NCI-H187 (cell line): Measurements from ENCODE around the gene ZNRF3.

Experiments used
- DNase-seq, 2 experiments: peaks; one replicate each; lab custom pipeline; 2025; lab: John Stamatoyannopoulos, UW

Gene ZNRF3

DNA sequence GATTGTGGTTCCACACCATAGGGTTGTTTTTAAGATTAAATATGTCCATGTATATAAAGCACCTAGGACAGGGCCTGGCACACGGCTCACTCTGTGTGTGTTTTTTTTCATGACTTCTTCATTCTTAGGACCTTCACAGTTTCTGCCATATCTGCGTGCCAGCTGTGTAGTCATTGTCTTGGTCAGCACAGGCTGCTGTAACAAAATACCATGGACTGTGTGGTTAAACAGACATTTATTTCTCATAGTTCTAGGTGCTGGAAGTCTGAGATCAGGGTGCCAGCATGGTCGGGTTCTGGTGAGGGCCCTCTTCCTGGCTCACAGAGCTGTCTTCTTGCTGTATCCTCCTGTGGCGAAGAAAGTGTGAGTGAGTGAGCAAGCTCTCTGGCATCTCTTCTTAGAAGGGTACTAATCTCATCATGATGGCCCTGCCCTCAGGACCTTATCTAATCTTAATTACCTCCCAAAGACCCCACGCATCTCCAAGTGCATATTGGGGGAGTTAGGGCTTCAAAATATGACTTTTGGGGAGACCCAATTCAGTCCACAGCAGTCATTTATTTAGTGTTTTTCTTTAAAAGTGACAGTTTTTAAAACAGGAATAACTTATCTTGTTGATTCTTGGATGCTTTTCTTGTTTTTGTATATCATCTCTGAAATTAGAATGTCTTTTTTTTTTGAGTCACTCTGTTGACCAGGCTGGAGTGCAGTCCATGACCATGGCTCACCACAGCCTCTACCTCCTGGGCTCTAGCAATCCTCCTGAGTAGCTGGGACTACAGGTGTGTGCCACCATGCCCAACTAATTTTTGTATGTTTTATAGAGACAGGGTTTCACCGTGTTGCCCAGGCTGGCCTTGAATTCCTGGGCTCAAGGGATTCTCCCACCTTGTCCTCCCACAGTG, 70.9 kb downstream of the ZNRF3 start:
- DNase-seq, result no peak

DNA sequence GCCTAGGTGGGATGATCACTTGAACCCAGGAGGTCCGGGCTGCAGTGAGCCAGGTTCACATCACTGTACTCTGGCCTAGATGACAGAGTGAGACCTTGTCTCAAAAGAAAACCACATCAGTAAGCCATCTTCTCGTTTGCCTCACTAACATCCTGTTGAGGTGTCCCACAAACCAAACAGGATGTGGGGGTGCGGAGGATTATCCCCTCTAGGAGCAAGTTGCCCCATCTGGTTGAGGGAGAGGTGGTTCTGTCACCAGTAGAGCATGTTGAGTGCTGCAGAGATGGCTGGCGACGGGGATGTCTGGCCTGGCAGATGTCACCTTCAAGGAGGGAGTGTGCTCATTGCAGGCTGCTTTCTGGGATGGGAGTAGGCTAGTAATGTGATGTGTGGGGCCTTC, 72.4 kb downstream of the ZNRF3 start:
- no peak for DNase-seq

DNA sequence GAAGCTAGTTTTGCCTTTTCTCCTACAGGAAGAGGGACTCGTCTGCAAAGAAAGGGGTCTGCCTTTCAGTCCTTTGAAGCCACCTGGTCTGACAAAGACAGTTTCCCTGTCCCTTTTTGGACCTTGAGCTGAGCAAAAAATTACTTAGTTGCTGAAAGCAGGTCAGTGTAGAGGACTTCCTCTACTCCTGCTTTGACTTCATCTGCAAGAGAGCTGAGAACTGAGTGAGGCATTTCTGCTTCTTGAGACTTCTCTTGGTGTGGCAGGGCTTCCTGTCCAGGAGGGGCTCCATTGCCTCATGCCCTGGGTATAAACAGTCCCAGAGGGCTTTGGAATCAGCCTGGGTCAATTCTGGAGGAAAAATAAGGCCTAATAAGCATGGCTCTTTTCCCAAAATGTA, 73.1 kb downstream of the ZNRF3 start:
- no peak for DNase-seq

DNA sequence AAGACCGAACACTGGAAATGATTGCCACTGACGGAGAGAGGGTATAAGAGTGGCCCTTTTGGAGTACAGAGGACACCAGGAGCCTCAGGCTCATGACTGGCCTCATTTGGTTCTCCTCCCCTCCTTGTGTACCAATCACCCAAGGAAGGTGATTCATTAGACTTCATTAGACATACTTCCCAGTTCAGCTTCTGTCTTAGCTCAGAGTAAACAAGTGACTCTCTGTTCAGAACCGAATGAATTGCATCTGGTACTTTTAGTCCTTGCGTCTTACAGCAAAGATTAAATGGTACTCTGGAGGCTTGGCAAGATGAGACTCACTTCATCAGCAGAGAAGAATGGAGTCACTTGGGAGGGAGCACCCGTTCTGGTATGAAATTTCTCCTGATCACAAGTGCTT, 75.2 kb downstream of the ZNRF3 start:
- no peak for DNase-seq

DNA sequence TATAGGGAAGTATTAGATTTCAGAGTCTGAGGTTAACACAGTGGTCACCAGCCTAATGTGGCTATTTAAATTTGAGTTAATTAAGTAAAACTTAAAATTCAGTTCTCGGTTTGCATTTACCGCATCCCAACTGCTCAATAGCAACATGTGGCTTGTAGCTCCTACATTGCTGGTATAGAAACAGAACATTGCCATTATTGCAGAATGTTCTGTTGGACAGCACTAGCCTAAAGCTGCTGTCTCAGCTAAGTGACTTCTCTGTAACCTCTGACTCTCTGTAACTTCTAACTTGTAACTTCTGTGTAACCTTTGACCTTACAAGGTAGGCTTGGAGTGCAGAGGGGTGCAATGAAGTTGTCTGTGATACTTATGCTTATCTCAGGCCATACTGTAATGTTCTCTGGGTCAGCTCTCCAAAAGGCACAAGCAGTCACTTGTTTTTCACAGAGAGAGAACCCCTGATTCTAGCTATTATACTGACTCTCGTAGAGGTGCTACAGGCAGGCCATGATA, 78.7 kb downstream of the ZNRF3 start:
- no peak for DNase-seq

DNA sequence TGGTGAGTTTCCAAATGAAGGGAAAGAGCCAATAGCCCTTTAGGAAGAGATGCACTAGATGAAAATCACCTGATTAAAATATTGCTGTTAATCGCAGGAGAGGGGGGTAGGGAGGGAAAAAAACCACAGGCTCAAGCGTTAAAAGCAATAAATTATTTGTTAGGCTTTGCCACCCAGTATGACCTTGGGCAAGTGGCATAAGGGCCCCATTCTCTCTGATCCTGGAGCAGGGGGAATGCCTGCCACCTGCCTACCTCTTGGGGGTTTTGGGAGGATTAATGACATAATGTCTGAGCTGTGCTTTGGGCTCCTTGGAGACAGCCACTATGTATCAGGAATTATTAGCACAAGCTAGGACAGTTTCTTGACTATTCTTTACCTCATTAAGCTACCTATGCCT, 80.0 kb downstream of the ZNRF3 start:
- no peak for DNase-seq

DNA sequence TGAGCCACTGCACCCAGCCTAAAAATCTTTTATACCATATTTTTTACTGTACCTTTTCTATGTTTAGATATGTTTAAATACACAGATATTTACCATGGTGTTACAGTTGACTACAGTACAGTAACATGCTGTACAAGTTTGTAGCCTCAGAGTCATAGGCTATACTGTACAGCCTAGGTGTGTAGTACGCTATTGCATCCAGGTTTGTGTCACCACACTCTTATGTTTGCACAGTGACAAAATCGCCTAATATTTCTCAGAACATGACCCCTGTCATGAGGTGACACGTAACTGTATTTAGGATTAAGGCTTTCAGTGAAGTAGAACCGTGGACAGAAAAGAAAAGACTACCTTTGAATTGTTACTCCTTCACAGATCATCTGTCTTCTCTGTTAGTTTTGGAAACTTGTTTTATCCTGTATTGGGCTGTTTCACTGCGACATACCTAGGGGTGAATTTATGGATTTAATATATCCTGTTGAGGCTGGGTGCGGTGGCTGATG, 83.8 kb downstream of the ZNRF3 start:
- DNase-seq, result no peak

DNA sequence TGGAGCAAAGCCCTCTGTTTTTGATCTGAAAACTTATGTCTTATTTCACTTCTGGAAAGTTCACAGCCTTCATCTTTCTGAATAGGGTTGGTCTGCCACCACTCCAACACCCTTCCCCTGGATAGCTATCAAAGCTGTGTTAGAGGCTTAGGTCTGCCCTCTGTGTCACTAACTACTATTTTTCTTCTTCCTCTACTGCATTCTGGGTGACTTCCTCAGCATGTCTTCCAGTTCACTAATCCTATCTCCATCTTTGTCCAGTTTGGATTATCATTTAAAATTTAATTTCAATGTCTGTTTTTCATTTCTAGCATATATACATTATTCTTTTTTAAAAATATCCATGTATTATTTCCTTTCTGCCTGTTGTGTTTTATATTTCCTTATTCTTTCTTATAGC, 84.6 kb downstream of the ZNRF3 start:
- no peak for DNase-seq

DNA sequence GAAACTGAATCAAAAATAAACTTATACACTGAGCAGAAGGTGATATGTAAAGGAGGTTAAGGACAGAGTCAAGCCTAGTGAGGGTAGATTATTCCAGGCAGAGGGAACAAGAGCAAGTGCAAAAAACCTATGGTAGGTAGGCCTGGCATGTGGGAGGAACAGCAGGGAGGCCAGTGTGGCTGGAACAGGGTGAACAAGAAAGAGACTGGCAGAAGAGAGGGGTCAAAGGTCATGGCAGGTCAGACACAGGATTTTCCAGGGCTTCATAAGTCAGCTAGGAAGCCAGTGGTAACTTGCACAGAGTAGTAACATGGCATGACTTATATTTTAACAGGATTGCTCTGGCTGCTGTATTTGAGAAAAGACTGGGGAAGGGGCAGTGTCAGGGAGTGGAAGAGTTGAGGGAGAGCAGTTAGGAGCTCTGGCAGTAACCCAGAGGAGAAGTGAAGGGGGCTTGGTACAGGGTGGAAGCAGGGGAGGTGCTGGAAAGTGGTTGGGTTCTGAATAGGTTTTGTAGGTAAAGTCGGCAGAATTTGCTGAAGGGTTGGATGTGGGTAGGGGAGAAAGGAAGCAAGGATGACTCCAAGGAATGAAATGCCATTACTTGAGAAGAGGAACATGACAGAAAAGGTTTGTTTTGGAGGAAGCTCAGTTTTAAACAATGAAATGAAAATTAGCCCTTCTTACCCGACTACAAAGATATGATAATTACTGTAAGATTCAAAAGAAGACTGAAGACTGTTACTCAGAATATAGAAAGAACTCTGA, 86.2 kb downstream of the ZNRF3 start:
- no peak for DNase-seq

DNA sequence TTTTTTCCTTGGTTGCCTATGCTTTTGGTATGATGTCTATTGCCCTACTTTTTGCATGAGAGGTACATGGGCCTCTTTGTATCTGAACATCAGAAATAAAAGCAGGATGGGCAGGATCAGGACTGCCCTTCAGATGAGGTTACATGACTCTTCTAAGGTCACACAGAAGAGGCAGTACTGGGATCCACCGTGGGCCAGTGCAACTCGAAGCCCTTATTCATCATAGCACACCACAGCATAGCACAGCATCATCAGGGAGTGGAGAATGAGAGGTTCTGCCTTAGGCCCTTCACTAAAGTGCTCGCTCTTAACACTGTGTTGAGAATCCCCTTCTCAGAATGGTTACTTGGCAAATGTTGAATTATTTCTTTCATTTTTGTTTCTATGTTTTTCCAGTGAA, 90.0 kb downstream of the ZNRF3 start:
- DNase-seq, result no peak

DNA sequence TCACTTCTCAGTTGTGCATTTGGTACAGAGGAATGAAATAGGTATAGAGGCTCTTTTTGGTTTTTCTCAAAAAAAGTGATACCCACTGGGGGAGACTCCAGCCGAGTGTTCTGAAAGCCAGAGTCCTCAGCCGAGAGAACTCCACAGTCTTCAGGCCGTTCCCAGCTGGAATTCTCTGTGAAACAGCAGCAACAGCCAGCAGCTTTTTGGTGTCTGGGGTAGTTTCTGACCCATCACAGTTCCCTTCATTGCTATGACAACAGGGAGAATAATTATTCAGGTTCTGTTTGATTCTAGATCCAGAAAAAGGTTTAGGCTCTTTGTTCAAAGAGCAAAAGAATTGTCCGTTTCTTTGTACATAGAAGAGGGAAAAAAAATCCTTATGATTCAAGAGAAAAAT, 93.7 kb downstream of the ZNRF3 start:
- DNase-seq, result no peak

DNA sequence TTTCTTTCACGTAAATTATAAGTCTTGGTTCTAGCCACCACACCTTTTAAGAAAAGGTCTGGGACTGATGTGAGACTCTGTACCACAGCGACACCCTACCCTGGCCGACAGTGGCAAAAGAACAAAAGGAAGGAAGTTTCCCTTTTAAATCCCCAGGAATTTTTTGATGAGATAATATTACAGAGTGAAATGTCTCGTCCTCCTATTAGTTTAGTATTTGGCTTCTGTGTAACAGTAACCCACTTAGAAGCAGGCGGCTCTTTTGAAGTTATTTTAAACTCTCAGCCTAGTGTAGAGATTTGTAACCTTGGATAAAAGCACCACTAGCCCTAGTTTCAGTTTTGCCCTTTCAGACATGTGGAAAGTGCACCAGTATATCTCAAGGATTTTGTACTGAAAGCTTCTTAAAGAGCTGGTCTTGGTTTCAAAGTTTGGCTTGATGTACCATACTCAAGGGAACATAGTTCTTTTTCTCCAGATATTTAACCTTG, 94.2 kb downstream of the ZNRF3 start:
- DNase-seq, result no peak

DNA sequence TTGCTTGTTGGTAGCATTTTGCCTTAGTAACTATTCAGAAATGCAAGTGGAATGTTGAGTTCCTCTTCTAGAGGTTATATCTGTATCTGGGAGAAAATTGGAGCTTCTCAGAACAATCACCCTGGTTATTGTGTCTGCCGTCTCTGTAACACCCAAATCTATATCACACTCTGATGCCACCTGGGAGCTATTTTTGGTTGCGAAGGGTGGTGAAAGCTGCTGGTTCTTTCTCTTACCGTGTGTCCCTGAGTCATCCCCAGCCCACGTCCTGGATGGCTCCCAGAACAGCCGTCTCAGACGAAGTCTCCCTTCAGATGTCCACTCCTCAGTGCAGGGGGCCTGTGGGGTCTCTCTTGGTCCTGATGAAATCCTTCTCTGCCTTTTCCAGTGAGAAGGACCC, 94.8 kb downstream of the ZNRF3 start:
- DNase-seq, result no peak

DNA sequence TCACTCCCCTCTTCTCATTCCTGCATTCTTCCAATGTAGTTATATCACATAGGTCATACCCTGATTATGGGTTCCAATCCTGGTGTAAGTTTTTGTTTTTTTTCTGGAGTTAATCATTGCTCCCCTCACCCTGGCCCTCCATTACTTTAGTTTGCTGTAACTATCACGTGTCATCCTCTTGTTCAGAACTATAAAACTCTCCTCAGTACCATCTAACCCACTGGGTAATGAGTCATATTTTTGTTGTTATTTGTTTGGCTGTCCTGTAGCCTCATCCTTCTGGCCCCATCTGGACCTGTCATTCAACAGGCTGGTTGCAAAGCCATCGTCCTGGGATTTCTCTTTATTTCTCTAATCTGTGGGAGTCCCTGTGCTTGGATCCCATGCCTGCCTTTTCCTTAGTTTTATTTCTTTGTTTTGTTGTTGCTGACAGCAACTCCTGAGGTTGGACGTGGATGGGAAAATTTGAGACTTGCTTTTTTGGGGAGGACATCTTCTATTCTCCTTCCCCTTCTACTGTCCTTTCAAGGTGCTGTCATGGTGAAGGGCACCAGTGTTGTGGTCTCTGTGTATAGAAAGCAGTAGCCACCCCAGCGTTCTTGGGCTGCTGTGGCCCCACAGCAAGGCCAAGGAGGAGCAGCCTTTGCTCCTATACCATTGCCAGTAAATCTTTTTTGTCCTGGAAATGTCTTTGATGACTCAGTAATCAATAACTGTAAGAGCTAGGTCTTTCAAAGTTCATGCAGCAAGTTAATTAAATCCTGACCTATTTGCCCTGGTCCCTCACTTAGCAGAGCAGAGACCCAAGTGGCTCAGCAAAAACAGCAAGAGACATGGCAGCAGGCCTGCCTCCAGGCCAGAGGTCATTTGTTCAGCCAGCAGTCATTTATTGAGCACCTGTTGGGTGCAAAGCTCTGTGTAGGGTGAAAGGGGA, 95.8 kb downstream of the ZNRF3 start:
- DNase-seq, result no peak

DNA sequence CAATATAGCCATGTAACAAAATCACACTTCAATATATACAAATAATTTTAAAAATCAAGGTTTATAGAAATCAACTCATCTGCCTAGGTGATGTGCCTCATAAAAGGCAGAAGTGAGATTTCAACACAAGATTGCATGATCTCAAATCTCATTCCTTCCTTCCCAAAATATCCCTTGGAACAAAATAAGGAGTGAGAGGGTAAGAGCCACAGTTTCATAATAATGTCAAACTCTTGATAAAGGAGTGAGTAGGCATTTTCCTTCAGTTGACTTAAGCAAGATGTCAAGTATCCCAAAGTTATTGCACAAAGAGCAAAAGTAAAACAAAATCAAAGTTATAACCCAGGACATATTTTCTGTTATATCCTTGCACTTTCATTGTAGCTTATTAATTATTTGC, 97.0 kb downstream of the ZNRF3 start:
- DNase-seq, result no peak

DNA sequence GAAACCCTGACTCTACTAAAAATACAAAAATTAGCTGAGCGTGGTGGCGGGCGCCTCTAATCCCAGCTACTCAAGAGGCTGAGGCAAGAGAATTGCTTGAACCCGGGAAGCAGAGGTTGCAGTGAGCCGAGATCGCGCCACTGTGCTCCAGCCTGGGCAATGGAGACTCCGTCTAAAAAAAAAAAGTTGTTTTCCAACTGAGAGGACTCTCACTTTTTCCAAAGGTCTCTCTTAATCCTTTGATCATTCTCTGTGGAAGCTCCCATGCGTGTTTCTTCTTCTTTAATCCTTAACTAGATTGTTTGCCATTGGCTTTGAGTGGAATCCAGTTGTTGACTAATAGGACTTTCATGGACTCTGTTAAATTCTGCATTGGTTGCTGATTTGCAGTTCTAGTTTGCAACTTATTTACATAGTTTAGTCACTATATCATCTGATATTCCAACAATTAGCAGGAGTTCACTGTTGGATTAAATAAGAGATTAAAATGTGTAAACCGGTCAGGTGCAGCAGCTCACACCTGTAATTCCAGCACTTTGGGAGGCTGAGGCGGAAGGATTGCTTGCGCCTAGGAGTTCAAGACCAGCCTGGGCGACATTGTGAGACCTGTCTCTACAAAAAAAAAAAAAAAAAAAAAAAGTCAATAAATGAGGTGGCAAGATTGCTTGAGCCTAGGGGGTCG, 98.6 kb downstream of the ZNRF3 start:
- DNase-seq, result no peak

DNA sequence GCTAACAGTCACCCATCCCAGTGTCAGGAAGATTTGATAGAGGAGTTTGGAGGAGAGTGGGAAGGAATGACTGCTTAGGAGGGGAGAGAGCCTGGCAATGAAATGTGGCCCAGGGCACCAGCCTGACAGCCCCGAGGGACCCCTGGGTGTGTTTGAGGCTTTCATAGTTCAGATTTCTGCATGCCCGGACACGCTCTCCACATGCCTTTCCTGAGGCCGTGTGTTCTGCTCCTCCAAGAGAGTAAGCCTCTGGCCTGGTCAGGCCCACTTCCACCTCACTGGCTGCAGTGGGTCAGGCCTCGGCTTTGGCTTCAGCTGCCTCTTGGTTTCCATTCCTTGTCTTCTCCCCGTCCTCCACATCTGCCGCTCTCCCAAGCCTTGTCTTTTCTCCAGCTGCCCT, 99.8 kb downstream of the ZNRF3 start:
- DNase-seq, result peak in 1 of 2 experiments; percentile 1

DNA sequence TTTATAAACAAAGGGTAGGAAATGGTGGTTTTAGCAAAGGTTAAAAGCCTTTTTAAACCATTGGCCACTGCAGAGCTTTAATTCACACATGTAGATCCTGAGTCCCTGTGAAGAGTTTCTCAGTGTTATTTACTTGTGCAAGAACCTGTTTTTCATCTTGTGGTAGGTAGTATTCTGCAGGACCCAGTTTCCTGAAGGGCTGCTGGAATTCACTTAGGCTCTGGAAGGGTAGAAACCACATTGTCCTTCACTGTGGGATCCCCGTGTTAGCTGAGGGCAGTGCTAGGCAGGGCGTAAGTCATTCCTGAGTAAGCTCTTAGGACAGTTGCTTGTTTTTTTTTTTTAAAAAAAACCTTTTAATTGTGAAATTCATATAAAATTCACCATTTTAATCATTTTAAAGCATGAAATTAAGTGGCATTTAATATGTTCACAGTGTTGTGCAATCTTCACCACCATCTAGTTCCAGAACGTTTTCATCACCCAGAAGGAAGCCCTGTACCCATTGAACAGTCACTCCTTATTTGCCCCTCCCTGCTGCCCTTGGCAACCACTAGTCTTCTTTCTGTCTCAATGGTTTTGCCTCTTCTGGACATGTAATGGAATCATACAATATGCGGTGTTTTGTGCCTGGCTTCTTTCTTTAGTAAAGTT, 100.5 kb downstream of the ZNRF3 start:
- DNase-seq, result no peak

DNA sequence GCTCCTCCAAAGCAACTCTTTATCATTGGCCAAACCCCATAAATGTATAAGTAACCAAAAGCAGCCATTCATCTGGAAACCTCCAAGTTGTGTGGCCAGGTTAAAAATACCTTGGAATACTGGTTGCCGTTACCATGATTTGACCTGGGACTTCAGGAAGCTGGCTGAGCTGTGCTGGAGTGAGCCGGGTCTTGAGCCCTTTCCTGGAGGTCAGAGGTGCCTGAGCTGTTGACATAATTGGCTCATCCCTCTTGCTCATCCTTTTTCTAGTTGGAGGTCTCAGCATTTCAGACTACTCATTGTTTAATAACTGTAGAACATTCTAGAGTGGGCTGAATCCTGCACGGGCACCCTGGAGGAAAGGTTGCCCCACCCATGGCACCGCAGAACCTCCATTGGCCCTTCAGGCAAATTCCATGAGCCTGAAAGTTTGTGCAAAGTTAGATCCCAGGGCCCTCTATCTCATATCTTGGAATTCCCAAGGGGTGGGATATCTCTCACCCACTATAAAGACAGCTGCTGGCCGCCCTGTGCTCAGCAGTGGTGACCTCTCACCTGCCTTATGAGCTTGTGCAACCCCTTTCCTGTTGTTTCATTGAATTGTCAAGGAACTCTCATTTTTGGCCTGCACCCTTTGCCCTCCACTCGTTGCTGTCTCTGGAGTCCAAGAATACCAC, 101.2 kb downstream of the ZNRF3 start:
- DNase-seq, result no peak
